MM.1S (cell line): Measurements from ENCODE around the gene RPS18.

Experiments
- DNase-seq: peaks from one replicate; pipeline ENCODE4 v3.0.0-alpha.2; 2015
- H2AFZ ChIP-seq: fragments of 300-600 bp; sonication (generic); 2 replicates; pipeline ENCODE4 v1.6.0; 2016; ENCODE audit warnings: antibody characterized with exemption, low read length
- H3F3A ChIP-seq: fragments of 300-600 bp; sonication (generic); 2 replicates; pipeline ENCODE4 v1.6.1; 2016; ENCODE audit warnings: mild to moderate bottlenecking, antibody characterized with exemption, low read length, moderate library complexity, mixed read lengths; ENCODE audit not compliant: insufficient read depth
- H3K27ac ChIP-seq: fragments of 300-600 bp; sonication (generic); 2 replicates; pipeline ENCODE4 v1.5.1; 2016; ENCODE audit warnings: mild to moderate bottlenecking, low read length
- H3K27me3 ChIP-seq: fragments of 300-600 bp; sonication (generic); replicated peaks from 2 replicates; pipeline ENCODE4 v1.6.0; 2016; ENCODE audit warnings: low read length; ENCODE audit not compliant: insufficient read depth
- H3K36me3 ChIP-seq: fragments of 300-600 bp; sonication (generic); replicated peaks from 2 replicates; pipeline ENCODE4 v1.6.1; 2016; ENCODE audit warnings: mild to moderate bottlenecking, low read length, mixed read lengths; ENCODE audit not compliant: insufficient read depth
- H3K4me1 ChIP-seq: fragments of 300-600 bp; sonication (generic); 2 replicates; pipeline ENCODE4 v1.6.1; 2016; ENCODE audit warnings: low read length, mixed read lengths
- H3K4me2 ChIP-seq: fragments of 300-600 bp; sonication (generic); 2 replicates; pipeline ENCODE4 v1.6.0; 2016; ENCODE audit warnings: low read depth, low read length
- H3K4me3 ChIP-seq: fragments of 300-600 bp; sonication (generic); 2 replicates; pipeline ENCODE4 v1.5.1; 2016; ENCODE audit warnings: low read length, mixed read lengths
- H3K79me2 ChIP-seq: fragments of 300-600 bp; sonication (generic); 2 replicates; pipeline ENCODE4 v1.6.1; 2016; ENCODE audit warnings: mixed run types, low read length, mixed read lengths
- H3K9ac ChIP-seq: fragments of 300-600 bp; sonication (generic); 2 replicates; pipeline ENCODE4 v1.6.1; 2016; ENCODE audit warnings: low read length, mixed read lengths
- H3K9me2 ChIP-seq: fragments of 300-600 bp; sonication (generic); replicated peaks from 2 replicates; pipeline ENCODE4 v1.6.1; 2016; ENCODE audit warnings: mild to moderate bottlenecking, low read length, mixed read lengths; ENCODE audit not compliant: insufficient read depth
- H3K9me3 ChIP-seq: fragments of 300-600 bp; sonication (generic); replicated peaks from 2 replicates; pipeline ENCODE4 v1.6.1; 2016; ENCODE audit warnings: mild to moderate bottlenecking, low read length, mixed read lengths; ENCODE audit not compliant: insufficient read depth
- H4K20me1 ChIP-seq: fragments of 300-600 bp; sonication (generic); 2 replicates; pipeline ENCODE4 v1.6.1; 2016; ENCODE audit warnings: mild to moderate bottlenecking, low read length, moderate library complexity, mixed read lengths; ENCODE audit not compliant: insufficient read depth
- EZH2 ChIP-seq: fragments of 300-600 bp; sonication (generic); optimal IDR thresholded peaks from 2 replicates; pipeline ENCODE3; 2017; ENCODE audit warnings: low read depth, mild to moderate bottlenecking, antibody characterized with exemption, low read length, mixed read lengths
- EZH2phosphoT487 ChIP-seq: fragments of 300-600 bp; sonication (generic); IDR thresholded peaks from 2 replicates; pipeline ENCODE4 v1.6.1; 2018; ENCODE audit warnings: antibody characterized with exemption, low read length
- TF ChIP-seq, protein P1 (sequence below): fragments of 300-600 bp; sonication (generic); IDR thresholded peaks from 2 replicates; pipeline ENCODE4 v1.5.1; 2016; ENCODE audit warnings: antibody characterized with exemption, low read length, mixed read lengths

The RPS18 gene

DNA sequence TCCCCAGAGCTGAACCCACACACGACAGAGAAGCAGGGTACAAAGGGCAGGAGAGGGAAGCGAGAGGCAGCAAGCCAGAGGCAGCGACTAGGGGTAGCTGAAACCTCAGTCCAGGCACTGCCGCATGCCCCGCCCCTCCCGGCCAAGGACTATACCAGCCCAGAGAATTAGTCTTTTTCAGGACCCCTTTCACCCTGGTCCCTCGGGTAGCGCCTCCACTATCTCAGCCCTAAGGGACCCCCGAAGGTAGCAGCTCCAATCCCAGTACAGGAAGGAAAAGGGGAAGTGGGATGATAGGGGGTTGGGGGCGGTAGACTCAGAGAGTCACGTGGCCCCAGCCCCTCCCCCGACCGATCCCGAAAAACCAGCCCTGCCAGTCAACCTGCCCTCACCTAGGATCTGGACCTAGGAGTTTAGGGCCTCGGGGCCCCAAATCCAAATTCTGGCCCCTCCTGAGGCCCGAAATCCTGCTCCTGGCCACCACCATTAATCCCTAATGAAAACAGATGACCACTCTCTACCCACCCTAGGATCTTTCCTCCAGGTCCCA, 25.6 kb downstream of the RPS18 start:
- Histone ChIP-seq H3K4me1 (peaks cover 7% of the 10 kb centered on the region), H2AFZ (no peak overlapping the region; the same call in 1 of the 2 replicates), H3K4me2 (peak overlapping the region; percentile 56), H3K9me2 (no peaks in the 10 kb centered on the region), H3K9ac (peak overlapping the region; percentile 43; the same call in 1 of the 2 replicates), H3K79me2 (peaks cover 14% of the 10 kb centered on the region; the same call in 1 of the 2 replicates), H3K27me3 (no peaks in the 10 kb centered on the region), H3K36me3 (no peaks in the 10 kb centered on the region), H3F3A (peaks cover 25% of the 10 kb centered on the region), H3K4me3 (peak overlapping the region; percentile 18), H3K9me3 (no peaks in the 10 kb centered on the region), H3K27ac (0 out of 2 replicates have a peak overlapping the region, but pooled peaks have one; percentile 7), H4K20me1 (no peaks in the 10 kb centered on the region)
- TF ChIP-seq, protein P1, sequence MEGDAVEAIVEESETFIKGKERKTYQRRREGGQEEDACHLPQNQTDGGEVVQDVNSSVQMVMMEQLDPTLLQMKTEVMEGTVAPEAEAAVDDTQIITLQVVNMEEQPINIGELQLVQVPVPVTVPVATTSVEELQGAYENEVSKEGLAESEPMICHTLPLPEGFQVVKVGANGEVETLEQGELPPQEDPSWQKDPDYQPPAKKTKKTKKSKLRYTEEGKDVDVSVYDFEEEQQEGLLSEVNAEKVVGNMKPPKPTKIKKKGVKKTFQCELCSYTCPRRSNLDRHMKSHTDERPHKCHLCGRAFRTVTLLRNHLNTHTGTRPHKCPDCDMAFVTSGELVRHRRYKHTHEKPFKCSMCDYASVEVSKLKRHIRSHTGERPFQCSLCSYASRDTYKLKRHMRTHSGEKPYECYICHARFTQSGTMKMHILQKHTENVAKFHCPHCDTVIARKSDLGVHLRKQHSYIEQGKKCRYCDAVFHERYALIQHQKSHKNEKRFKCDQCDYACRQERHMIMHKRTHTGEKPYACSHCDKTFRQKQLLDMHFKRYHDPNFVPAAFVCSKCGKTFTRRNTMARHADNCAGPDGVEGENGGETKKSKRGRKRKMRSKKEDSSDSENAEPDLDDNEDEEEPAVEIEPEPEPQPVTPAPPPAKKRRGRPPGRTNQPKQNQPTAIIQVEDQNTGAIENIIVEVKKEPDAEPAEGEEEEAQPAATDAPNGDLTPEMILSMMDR: no peak
- no peak for TF ChIP-seq EZH2
- no peak for TF ChIP-seq EZH2phosphoT487
- DNase-seq: no peak

DNA sequence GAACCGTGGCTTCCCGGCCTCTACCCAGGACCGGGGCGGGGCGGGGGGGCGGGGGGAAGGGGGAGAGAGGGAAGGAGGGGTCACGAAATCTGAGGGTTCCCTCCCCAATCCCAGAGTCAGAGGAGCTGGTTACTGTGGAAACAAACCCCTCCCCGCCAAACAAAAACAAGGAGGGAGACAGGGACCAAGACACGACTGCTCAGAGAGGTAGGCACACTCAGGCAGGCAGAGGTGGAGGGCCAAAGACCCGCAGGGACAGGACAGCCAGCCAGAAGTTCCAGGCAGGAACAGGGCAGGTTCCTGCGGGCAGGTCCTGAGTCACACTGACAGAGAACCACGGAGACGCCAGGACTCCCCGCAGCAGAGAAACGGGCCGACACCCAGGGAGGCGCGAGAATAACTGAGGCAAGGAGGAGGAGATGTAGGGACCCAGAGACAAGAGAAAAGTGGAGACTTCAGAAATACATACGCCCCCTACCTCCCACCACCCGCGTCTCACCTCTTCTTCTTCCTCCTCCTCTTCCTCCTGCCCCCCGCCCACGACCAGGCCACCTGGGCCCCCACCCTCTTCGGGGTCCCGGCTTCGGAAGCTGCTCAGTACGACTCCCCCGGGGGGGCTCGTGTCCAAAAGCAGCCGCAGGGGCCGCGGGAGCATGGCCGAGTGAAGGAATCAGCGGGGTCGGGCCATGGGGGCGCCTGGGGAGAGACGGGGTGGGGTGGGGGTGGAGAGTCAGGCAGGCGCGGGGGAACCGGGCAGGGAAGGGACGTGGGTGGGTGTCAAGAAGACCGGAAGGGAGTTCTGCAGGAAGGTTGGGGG, 26.3 kb downstream of the RPS18 start:
- H3K27me3 ChIP-seq: no peaks in the 10 kb centered on the region
- H3K9ac ChIP-seq: peak overlapping the region; percentile 96
- DNase-seq: peak; percentile 61
- peak overlapping the region; percentile 94 for H3K4me3 ChIP-seq
- no peaks in the 10 kb centered on the region for H4K20me1 ChIP-seq
- peaks cover 14% of the 10 kb centered on the region; the same call in 1 of the 2 replicates for H3K79me2 ChIP-seq
- no peaks in the 10 kb centered on the region for H3K36me3 ChIP-seq
- no peak overlapping the region; the same call in 1 of the 2 replicates for H2AFZ ChIP-seq
- H3K9me2 ChIP-seq: no peaks in the 10 kb centered on the region
- peak overlapping the region; percentile 96 for H3K27ac ChIP-seq
- TF ChIP-seq, protein P1: peak; percentile 8; the same call in 1 of the 2 replicates
- TF ChIP-seq EZH2: no peak
- H3F3A ChIP-seq: peaks cover 25% of the 10 kb centered on the region
- peaks cover 7% of the 10 kb centered on the region for H3K4me1 ChIP-seq
- H3K9me3 ChIP-seq: no peaks in the 10 kb centered on the region
- peak overlapping the region; percentile 99 for H3K4me2 ChIP-seq

DNA sequence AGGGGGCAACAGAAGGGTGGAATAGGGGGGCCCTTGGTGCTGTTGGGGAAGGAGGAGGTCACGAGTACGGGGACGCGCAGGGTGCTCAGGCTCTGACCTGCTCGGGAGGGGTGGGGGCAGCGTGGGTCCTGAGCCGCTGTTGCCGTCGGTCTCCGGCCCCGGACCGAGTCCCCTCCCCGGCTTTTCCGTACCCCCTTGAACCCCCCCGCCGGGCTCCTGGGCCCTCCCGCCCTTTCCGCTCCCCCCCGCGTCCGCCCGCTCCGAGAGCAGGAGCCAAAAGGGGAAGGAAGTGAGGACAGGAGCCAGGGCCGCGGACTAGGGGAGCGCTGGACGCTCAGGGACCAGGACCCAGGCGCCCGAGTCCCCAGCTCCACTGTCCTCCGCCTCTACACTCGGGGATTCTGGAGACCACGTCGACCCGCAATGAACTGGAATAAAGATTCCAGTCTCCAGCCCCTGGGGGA, 26.9 kb downstream of the RPS18 start, which contains the start of gene RGL2:
Gene RGL2, minus strand, starts transcription at position 170 of the 464 bp plus-strand sequence. CDS start 332 bp downstream, outside the sequence.
- Histone ChIP-seq H3K9ac (peak within 1 kb of the TSS; percentile 96), H3F3A (peaks cover 25% of the 10 kb centered on the region), H3K27me3 (no peaks in the 10 kb centered on the region), H3K4me2 (peak within 1 kb of the TSS; percentile 99), H3K27ac (peak within 1 kb of the TSS; percentile 96), H4K20me1 (no peaks in the 10 kb centered on the region), H3K4me1 (peaks cover 7% of the 10 kb centered on the region), H3K36me3 (no peaks in the 10 kb centered on the region), H3K79me2 (peaks cover 14% of the 10 kb centered on the region; the same call in 1 of the 2 replicates), H3K4me3 (peak within 1 kb of the TSS; percentile 94), H3K9me3 (no peaks in the 10 kb centered on the region), H3K9me2 (no peaks in the 10 kb centered on the region), H2AFZ (peak within 1 kb of the TSS; percentile 68)
- TF ChIP-seq EZH2phosphoT487 (no peak), EZH2 (no peak)
- TF ChIP-seq, protein P1: no peak
- peak; percentile 67 for DNase-seq
